GM10847 (cell line): Measurements from ENCODE around the gene AUTS2.

Experiments used
- POLR2A ChIP-seq: IDR thresholded peaks from 2 replicates; pipeline ENCODE4 v1.6.1; 2011; ENCODE audit not compliant: insufficient read length; ENCODE audit errors: extremely low read depth

AUTS2 gene

DNA sequence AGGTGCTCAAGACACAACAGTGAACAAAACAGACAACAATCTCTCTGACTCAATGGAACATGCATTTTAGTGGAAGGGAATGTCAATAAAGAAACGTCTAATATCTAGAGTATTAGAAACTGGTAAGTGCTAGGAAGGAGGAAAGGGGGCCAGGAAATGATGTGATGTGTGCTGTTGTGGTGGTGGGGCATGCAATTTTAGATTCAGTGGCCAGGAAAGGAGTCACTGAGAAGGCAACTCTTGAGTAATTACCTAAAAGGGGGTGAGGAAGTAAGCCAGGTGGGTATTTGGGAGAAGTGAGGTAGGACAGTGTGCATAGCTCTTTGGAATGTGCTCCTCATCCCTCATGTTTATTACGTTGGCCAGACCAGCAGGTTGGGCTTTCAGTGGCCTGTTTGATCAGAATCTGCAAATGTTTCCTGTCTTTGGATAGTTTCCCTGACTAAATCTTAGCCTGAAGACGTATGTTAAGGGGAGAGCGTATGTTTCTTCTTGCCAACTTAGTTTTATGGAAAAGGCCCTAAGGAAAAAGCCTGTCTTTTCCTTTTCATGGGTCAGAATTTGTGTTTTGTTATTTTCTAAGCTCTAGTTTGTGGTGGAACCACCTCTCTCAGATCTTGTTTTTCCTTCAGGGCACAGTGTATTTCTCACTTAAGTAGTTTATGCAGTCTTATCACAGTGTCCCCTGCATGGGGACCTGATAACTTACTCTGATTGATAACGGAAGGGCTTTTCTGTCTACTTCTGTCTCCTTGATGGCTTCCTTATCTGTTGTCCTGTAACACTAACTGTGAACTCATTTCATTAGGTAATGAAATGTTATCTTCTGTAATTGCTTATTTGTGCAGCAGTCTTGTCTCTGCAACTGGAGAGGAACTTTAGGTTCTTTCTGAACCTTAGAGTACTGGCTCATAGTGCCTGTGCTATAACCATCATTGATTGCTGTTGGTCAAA is 203.7 kb downstream of the AUTS2 start:
- no peak for TF ChIP-seq POLR2A

DNA sequence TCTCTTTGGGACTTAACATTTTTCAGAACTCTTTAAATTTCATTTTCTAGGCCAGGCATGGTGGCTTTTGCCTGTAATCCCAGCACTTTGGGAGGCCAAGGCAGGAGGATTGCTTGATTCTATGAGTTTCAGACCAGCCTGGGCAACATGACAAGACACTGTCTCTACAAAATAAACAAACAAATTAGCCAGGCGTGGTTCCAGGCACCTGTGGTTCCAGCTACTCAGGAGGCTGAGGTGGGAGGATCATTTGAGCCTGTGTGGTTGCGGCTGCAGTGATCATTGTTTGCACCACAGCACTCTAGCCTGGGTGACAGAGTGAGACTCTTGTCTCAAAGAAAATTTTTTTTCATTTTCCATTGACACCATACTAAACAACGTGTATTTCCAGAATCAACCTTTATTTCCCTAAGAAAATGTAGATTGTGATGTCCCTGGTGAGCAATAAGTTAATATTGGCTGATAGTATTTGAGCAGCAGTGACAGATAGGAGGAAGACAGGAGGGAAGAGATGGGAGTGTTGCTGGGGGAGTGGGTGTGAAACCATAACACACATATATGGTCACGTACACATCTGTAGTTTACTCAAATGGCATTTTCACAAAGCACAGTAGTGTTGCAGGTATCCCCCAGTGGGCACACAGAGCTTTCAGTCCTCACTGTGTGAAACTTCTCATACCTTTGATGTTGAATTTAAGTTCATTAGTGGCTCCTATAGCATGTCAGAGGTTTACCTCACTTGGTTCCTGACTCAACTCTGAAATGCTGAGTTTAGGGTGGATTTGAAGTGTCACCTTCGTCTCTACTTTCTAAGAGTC is 205.6 kb downstream of the AUTS2 start:
- TF ChIP-seq POLR2A, result no peak

DNA sequence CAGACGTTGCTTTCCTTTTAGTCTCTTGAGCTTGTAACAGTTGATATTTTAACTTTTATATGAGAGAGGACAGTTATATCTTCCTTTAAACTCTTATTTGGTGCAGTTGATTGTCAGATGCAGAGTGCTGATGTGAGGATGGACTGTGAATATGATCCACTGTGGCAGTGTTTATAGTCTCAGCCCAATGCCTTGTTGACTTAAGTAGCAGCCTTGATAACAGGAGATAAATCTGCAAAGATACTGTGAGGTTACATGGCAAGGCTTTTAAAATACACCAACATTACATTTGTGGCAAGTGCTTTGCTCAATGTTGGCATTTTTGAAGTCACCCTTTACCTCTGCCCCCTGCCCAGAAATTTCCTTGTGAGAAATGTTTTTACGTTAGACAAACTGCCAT is 206.7 kb downstream of the AUTS2 start:
- TF ChIP-seq POLR2A, result no peak

DNA sequence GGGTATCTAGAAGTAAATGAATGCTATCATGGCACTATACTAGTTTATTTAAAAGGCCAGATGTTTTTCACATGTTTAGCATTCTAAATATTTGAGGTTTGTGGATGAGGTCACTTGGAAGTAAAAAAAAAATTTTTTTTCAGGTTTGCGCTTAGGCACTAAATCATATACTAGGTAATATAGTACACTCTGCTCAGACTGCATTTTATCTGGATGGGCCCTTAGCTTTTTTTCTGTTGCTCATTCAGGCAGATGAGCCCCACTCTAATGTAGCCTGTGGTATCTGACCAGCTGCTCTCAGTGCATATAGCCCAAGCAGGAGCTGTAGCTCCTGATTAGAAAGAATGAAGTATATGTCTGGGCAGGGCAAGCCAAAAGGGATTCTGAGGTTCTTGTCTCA is 210.1 kb downstream of the AUTS2 start:
- TF ChIP-seq POLR2A, result no peak

DNA sequence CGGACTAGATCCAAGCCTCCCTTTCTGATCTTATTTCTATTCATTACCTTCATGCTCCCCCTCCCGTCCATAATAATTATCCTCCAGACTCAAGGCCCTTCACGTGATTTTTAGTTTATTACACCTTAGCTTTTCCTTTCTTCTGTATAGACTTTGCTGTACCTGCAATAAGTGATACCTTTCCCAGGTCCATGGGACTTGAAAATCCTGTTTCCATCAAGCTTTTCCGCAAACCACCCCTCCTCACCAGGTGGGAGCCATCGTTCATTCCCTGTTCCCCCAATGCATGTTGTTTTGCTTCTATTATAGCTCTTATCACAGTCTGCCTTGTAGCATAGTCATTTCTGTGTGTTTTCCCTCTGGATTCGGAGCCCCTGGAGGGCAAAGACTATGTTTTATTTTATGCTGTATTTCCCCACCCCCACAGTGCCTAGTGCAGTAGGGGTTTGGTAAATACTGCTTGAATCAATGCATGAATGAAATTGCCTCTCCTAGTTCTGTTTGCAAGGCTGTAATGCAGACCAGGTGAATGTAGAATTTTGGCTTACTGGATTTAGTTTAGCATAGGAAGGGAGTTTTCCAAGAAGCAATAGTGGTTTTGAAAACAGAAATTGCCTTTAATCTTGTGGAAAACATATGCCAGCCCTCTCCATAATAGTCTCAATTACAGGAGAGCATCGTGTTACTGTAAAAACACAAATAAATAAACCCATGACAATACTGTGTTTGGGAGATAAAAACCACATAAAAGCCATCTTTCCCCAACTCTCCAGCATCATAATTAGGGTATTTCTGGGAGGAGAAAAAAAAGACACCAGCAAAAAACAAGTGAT is 213.4 kb downstream of the AUTS2 start:
- no peak for TF ChIP-seq POLR2A

DNA sequence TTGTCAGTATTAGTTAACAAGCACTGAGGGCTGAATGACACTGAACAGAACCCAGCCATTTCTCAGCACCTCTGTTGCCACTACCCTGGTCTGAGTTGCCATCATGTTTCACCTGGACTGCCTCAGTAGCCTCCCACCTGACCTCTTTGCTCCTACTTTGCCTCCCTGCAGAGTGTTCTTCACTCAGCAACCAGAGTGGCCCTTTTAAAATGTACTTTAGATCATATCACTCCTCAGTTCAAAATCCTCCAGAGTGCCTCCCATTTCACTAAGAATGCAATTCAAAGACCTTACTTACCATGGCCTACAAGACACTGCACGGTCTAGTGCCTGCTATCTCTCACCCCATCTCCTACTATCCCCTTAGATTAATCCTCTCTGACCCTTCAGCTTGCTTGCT is 214.5 kb downstream of the AUTS2 start:
- no peak for TF ChIP-seq POLR2A

DNA sequence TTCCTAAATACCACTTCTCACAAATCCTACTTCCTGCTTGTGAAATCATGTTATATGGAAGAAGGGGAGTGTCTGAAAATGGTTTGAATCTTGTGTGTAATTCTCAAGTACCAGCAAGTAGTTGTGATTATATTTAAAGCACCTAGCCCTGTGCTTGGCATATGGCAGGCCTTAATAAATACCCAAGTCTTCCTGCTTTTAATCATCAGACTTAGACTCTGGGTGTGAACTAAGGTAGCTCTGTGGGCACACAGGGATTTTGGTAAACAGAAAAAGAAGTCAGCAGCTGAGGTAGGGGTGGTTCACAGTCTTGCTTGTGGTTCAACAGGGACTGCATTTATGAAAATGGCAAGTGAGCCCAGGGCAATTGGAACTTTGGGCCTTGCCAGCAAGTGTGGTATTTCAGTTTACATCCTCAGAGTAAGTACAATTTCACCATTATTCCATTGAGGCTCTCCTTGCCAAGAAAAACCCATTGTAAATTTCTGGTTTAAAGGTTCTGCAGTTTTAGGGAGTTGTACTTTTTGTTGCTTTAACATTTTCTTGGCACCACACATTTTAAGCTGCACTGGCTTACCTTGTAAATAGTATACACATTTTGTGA is 215.5 kb downstream of the AUTS2 start:
- no peak for TF ChIP-seq POLR2A

DNA sequence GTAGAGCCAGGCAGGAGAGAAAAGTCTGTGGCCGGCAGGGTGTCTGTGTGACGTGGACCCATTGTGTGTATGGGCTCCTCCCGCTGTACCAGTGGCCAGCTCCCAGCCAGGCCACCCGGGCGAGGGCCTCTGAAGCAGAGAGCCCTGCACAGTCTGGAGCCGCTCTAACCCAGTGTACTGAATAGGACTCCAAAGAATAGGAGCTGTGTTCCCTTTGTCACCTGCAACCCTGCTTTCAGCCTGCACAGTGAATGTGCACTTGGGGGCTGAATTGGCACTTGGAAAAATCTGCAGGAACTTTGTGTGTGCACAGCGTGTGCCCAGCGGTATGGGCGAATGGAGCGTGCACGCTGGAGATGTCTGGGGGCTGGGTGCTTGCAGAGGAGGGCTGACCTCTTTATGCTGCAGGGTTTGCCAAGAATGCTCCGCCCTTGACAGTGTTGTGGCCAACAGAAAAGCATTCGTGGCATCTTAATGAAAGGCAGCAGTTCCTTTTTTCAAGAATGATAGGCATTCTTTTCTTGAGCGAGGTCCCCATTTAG is 216.2 kb downstream of the AUTS2 start:
- TF ChIP-seq POLR2A, result no peak

DNA sequence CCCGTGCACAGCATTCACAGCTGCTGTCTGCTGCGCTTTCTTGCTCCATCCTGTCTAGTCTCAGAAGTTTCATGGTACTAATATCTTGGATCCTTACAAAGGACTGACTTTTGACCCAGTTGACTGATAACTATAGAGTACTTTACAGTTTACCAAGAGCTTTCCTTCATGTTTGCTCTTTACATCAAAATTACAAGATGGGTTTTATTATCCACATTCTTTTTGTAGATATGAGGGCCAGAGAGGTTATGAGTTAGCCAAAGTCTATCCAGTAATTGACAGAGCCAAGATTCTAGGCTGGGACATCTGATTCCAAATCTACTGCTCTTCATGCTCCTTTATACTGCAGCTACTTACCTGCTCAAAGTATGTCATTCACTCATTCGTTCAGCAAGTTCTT is 218.2 kb downstream of the AUTS2 start:
- TF ChIP-seq POLR2A, result no peak

DNA sequence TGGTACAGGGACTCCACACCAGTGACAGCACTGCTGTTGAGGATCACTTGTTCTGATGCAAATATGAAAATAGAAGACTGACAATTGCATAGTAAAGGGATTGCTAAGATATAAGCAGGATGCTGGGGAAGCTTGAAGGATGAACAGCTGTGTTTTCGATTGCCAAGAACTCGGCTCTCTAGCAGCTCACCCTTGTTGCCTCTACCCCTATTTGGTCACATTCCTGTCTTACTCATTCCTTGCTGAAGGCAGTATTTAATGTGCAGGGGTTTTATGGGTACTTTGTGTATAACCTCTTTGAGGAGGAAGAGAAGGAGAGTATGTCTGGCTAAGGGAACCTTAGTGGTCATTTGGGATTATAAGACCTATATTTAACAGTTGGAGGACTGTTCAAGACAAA is 218.8 kb downstream of the AUTS2 start:
- no peak for TF ChIP-seq POLR2A

DNA sequence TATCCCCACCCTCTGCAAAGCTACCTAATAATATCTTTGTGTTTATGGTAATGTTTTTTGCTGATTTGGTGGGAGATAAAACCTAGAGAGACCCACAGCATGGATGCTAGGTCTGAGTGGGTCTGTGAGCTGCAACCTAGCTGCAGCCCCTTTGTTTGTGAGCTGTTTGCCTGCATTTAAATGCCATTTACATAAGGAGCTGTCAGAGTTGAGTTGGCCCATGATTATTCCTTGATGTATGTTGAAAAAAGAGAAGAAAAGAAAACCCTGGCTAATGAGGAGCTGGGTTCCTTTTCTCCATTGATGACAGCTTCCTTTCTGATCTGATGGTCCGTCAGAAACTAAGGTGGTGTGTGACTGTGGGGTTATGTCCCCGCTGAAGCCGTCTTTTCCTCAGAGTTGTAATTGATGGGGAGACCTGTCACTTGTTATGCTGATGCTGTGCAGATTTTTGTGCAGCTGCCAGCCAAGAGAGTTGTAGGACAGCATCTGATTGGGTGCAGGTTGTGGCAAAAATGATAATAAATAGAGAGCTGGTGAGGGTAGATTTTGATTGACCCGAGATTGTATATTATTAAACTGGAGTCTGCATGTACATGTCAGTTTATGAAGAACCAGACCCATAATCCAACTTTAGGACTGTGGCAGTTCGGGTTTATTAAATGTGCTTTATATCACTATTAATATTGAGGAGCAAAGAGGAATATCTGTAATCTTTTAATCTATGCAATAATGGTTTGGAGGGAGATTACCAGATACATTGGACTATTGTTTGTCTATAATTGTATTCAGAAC is 219.8 kb downstream of the AUTS2 start:
- no peak for TF ChIP-seq POLR2A

DNA sequence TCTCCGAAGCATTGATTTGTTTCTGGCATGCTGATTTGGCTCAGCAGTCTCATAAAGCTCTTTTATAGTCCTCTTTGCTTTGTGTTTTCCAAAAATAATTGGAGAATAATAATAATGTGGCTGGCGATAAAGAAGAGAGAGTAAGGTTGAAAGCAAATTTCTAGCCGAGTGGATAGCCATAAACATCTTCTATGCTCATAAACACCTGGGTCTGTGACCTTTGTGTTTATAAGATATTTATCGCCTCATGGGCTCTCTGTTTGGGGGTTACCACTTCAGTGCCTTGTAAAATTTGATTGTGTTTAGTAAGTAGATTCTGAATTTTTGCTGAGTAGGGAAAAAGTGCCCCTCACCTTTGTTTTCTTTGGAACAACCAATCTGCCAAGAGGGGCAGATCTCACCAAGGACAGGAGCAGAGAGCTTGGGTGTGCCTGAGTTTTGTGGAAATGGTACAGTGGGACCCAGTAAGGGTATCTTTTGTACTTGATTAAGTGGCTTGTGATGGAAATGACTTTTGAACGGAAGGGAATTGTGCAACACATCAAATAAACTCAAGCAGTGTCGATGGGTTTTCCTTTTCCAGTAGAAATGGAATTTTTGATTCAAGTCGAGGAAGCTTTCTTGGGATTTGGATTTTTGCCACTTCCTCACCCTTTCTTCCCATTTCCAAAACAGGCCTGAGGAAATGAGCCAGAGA is 220.5 kb downstream of the AUTS2 start:
- no peak for TF ChIP-seq POLR2A

DNA sequence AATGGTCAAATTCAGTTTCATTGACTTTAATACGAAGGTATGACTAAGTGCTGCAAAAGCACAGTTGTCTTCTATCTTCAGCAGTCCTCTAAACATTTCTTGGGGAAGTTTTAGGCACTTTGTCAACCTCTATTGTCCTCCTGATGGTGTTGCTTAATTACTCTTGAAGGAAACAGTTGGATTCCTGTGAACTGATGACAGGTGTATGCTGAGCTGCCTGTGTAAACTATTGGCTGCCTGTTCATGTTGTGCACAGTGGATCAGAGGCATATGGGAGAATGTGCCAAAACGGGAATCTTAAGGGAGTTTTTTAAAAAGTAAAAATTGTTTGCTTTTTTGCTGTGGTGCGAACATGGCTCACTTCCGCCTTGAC is 221.0 kb downstream of the AUTS2 start:
- TF ChIP-seq POLR2A, result no peak
